ENCODE measurements around the gene FAM107A.
"Not testable (repeated sequence)": the region's sequence is repeated elsewhere in the genome, so short reads cannot be mapped to it uniquely, and the experiment has no call there.

FAM107A gene

DNA sequence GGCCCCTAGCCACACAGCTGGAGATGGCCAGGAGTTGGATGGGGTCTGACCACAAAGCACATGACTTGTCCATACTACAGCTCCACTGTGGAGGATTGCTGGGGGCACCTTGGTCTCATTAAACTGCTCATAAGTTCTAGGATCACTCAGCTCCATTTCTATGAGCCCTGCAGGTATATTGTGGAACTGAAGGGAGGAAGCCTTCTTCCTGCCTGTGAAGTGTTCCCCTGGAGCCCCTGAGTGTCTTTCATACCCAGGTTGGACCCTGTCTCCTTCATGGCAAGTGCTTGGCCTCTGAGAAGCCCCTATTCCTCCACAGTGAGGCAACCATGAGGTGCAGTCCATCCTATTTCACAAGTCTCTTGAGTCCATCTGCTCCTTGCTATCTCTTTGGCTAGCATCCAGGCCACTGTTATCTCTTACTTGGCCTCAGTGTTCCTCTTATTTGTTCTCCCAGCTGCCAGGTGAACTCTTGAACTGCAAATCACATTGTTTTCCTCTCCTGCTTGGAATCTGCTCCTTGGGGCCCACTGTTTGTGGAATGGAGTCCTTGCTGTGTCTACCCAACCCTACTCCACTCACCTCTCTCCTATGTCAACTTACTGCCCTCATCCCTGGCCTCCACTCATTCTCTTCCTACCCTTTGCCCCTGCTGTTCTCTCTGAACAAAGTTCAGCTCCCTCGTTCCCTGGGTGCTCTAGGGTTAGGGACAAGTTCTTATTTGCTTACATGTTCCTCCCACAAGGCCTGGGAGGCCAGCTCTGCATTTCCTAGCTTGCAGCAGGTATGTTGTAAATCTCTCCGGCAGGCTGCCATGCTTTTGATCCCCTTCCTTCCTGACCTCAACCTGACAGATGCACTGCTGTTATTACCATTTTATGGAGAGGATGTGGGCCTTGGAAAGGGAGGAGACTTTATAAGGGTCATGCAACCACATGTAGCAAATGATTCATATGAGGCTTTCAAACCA lies 41.4 kb downstream of the FAM107A start:
- no peak for DNase-seq

DNA sequence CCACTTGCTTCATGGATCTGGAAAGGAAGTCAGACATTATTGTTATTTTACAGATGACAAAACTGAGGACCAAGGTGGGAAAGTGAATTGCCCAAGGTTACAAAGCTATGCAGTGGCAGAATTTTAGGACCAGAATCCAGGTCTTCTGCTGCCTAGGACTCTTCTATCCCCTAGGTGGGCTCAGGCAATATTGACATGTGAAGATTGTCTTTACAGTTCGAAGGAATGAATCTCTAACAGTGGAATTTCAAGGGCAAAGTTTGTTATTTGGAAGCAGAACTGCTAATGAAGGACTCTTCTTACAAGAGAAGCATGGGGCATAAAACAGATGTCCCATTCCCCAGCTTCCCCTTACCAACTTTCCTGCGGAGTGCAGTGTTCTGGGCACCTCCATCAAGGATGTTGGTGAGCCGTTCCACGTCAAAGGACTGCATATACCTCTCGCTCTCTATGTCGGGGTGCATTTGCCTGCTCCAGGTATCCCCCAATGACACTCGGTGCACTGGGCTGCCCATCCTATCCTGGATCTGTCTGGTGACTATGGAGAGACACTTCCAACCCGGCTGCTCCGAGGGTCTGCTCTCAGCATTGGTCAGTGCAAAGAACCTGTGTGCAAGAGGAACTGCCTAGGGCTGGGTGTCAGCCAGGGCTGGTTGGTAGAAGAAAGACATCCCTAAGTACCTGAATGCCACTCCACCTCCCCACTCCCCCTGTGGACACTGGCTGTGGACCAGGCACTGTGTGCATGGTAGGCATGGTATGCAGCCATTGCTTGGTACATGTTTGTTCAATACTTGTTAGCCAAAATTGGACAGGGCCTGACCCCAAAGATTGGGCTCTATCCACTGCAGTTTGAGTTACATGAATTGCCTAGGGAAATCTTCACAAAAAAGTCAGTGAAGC lies 42.3 kb downstream of the FAM107A start:
- DNase-seq: no peak

DNA sequence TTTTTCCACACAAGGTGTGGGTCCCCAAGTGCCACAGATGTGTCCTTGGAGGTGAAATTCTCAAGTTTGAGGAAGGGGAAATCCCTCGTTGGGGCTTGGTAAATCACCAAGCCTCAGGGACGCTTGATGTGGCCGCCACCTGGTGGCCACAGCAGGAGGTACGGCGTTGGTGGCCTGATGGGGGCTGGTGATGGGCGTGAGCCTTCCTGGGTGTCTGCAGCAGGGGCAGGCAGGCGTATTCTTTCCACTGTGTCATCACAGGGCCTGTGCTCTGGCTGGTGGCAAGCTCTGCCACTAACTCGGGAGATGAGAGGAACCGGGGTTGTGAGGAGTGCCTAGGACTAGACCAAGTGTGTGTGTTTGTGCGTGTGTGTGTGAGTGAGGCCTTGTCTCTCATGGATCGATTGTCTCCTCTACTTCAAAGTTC lies 44.4 kb downstream of the FAM107A start:
- DNase-seq: peak; percentile 90

DNA sequence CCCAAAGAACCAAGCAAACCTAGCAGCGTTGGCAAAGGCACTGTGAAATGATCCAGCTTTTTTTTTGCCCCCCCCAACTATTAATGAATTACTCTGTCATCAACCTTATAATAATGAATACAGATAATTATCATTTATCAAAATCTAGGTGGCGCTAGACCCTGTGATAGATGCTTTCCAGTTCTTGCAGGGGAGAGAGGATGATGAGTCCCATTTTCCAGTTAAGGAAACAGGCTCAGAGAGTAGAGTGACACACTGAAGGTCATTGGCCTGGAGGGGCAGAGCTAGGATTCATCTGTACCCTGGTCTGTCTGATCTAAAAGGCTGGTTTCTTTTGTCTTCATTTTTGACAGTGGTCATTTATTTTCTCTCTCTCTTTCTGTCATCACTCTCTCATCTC lies 45.2 kb downstream of the FAM107A start:
- DNase-seq: peak; percentile 9

GRCh38 chr3:58531555-58531954 lies 45.6 kb downstream of the FAM107A start:
- no peak for DNase-seq

- DNase-seq: no peak
Observed at GRCh38 chr3:58530354-58530865, 46.8 kb downstream of the FAM107A start.

DNA sequence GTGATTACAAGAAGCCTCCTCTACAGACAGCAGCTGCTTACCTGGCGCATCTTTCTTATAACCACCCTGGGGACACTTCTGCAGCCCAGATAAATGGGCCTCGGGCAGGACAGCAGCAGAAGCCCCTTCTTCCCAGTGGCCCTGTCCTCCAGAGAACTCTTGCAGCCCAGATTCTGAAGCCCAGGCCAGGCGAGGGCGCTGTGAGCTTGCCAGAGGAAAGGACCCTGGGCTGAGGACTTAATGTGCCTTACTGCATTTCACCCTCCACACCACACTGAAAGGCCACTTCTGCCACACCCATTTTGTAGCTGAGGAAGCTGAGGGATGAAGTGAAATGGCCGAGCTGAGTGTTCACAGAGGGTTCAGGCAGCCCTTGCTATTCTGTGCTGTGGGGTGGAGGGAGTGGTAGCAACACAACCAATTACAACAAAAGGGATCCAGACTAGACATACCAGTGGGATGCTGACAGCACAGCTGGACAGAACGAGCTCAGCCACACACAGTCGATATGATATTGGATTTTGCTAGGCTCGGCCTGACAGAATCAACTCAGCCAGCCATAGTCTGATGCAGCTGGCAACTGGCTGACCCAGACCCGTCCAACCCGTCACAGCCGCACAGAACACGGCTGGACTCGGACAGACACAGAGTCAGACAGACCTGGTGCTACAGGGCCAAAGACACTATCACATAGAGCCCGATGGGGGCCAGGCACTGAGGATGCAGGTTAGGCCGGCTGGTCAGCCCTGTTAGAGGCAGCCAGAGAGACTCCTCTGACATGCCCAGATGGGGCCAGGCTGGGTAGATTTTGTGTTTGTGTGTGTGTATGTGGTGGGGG lies 47.5 kb downstream of the FAM107A start:
- DNase-seq: peak; percentile 22

DNA sequence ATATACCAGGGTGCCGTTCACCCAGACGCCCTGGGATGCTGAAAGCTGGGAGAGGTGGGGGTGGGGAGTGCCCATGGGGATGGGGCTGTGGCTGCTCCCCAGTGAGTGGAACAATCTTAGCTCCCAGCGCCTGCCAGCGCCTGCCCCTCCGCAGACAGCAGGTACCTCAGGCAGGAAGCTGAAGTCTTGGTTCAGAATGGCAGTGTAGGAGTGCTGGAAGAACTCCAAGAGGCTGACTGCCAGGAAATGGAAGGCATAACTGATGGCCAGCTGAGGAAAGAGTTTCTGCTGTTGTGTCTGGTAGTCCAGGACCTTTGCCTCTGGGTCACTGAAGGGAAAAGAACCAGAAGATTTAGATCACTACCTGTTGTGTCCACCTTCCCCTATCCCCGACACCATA lies 48.6 kb downstream of the FAM107A start:
- DNase-seq: no peak

DNA sequence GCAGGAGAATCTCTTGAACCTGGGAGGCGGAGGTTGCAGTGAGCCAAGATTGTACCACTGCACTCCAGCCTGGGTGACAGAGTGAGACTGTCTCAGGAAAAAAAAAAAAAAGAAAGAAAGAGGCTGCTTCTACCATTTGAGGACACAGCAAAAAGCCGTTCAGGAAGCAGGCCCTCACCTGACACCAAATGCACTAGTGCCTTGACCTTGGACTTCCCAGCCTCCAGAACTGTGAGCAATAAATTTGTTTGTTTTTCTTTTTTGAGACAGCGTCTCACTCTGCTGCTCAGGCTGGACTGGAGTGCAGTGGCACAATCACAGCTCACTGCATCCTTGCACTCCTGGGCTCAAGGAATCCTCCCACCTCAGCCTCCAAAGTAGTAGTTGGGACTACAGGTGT lies 49.8 kb downstream of the FAM107A start:
- not testable (repeated sequence) for DNase-seq

DNA sequence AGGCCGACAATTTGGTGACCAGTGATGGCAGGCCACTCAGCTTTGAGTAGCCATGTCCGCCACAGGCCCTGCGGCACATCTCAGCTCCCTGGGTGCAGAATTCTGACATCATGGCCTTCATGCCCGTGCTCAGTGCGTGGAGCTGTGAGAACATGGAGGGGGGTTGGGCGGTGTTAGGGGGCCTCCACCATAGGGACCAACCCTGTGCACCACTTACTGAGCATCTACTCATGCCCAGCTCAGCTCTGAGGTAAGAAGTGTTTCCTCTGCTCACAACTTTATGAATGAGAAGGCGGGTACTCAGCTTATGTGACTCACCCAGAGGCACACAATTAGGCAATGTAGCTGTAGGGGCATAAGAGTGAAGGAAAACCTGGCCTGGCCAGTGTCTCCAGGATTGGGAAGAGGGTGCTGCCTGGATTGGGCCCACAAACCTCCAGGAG lies 50.7 kb downstream of the FAM107A start:
- peak; percentile 42 for DNase-seq

DNA sequence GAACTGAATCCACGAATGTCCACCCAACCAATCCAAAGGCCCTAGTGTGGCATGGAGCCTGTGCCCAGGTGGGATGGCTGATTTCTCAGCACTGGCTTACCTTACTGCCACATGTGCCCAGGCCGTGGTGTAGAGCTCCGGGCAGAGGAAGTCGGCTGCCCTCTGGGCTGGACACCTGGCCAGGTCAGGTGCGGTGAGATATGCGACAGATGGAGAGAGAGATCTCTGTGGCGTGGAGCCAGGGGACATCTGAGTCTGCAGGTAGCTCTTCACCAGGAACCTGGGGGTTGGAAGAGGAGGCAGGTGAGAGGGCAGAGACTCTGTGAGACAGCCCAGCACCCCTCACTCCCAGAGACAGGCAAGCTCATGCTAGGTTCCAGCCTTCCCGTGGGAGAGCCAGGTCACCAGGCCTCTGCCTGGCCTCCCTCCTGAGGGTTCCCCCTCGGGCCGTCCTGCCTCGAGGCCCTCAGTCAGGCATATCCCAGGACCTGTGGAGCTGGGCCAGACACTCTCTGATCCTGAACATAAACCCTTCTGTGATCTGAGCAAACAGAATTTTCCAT lies 52.8 kb downstream of the FAM107A start:
- DNase-seq: no peak

GRCh38 chr3:58522759-58523425 lies 54.3 kb downstream of the FAM107A start:
- no peak for DNase-seq

DNA sequence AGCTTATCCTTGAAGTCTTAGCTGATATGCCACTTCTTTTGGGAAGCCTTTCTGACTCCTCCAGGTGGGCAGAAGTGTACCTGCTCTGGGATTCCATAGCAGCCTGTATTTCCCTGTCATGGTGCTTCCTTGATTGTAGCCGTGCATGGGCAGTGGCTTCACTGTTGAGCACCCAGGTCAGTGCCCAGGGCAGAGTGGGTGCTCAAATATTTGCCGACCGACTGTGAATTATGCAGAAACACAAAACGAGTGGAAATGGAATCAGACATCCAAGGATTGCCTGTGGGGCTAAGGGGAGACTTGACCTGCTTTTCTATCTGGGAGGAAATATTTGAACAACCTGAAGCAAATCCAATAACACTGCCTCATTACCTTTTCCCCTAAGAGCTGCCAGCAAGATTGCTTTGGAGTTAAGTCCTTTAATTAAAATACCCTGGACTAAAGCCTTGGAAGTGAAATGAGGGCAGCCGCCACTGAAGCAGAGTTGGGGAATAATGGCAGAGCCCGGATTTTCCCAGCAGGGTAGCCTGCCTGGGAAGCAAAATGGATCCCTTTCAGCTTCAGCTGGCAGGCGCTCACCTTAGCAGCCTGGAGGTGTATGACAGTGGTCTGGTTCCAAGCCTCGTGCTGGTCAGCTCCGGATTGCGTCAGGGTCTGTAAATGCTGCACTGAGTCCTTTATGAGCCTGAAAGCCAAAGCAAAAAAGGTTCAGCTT lies 55.1 kb downstream of the FAM107A start:
- DNase-seq: no peak

DNA sequence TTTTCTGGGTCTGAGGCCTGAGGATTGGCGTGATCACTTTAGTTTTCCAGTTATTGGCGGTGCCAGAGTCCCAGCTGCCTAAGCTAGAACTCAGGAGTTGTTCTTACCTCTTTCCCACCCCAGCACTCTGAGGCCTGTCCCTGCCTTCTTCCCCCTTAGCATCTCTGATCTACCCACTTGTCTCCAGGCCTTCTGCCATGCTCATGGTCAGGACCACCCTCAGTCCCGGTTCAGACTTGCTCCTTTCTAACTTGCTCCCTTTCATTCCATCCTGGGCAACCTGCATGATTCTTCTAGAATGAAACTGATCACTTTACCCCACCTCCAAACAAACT lies 55.9 kb downstream of the FAM107A start:
- no peak for DNase-seq

- no peak for DNase-seq
Observed at GRCh38 chr3:58520403-58521335, 56.5 kb downstream of the FAM107A start.

GRCh38 chr3:58519668-58520402 lies 57.4 kb downstream of the FAM107A start:
- no peak for DNase-seq

DNA sequence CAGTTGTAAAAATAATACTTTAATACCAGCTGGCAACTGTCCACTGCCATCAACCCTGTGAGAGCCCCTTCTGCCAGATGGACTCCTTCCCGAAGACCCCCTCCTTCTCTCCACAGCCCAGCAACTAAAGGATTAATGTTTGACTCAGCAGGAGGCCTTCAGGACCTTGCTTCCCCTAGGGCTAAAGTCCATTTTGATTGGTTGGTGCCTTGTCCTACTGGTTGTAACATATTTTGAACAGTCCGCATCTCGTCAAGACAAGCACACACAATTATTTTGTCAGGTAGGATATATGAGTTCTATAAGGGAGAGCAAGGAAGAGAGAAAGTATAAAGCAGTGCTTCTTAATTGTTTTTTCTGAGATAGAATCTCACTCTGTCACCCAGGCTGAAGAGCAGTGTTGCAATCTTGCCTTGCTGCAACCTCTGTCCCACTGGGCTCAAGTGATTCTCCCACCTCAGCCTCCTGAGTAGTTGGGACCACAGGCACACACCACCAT lies 58.9 kb downstream of the FAM107A start:
- DNase-seq: no peak

GRCh38 chr3:58514405-58514804 lies 62.8 kb downstream of the FAM107A start:
- DNase-seq: no peak

Data from activated CD4-positive, alpha-beta T cell treated with anti-CD3 and anti-CD28 coated beads, Interleukin-10, Interleukin-2, amounts not matched to agents 100 ng/mL and 50 ng/mL, durations not matched to agents 16 hours and 8 hours (primary cell).